Cardiac muscle cell (in vitro differentiated cells and primary cell): ENCODE measurements around the gene SV2B. TPM values are rescaled to one million over a fixed set of nuclear protein-coding genes. Genes with fewer than 3 reads are reported as not detected.

Experiments
- DNase-seq, 2 donors: peaks; one replicate each; pipeline versions ENCODE4 v3.0.0 to v3.0.0-alpha.2; 2010 to 2017; ENCODE audit warnings: low read depth in 1 of 2, low spot score in 1 of 2
- H3K27ac ChIP-seq: fragments of 200-600 bp; sonication (generic); 2 replicates; pipeline ENCODE4 v1.5.1; 2016
- H3K27me3 ChIP-seq: fragments of 200-600 bp; sonication (generic); 2 replicates; pipeline ENCODE4 v1.6.0; 2016; ENCODE audit warnings: control low read depth
- H3K36me3 ChIP-seq: fragments of 200-600 bp; sonication (generic); 2 replicates; pipeline ENCODE4 v1.5.1; 2016; ENCODE audit warnings: control low read depth
- H3K4me1 ChIP-seq: fragments of 200-600 bp; sonication (generic); 2 replicates; pipeline ENCODE4 v1.8.1; 2017; ENCODE audit warnings: low read depth, mild to moderate bottlenecking, mixed run types
- H3K4me3 ChIP-seq: fragments of 200-600 bp; sonication (generic); 2 replicates; pipeline ENCODE4 v1.5.1; 2016; ENCODE audit warnings: mild to moderate bottlenecking
- H3K9me3 ChIP-seq: fragments of 200-600 bp; sonication (generic); 2 replicates; pipeline ENCODE4 v1.5.1; 2017; ENCODE audit warnings: low read depth, mild to moderate bottlenecking, control low read depth
- CTCF ChIP-seq: IDR thresholded peaks from 2 replicates; pipeline ENCODE4 v1.5.1; 2012; ENCODE audit warnings: low read depth, mild to moderate bottlenecking, low read length
- polyA plus RNA-seq: library from polyadenylated mRNA; unstranded; fragments of >200 nt; fragmentation: Nextera tagmentation; extraction: Ambion mirVana; gene quantifications from 2 replicates; pipeline ENCODE4 v1.2.1, GENCODE V29; 2016
- total RNA-seq: library from RNA; depleted of rRNA; stranded (reverse); fragments of >200 nt; gene quantifications from 2 replicates; pipeline ENCODE4 v1.2.3, GENCODE V29; 2016

The SV2B gene
- 0.03 TPM in 1 of 2 replicates, not detected in the other for total RNA-seq
- 0.32 TPM in 1 of 2 replicates, not detected in the other for polyA plus RNA-seq

- H3K27me3 ChIP-seq = peaks cover 82% of the 10 kb centered on the region
- no peaks in the 10 kb centered on the region for H3K9me3 ChIP-seq
- no peaks in the 10 kb centered on the region for H3K36me3 ChIP-seq
- no peaks in the 10 kb centered on the region for H3K4me1 ChIP-seq
- TF ChIP-seq CTCF = no peak
- H3K27ac ChIP-seq = no peak within 1 kb of the TSS
- peak; percentile 30 to 66 for DNase-seq
- peak within 1 kb of the TSS; percentile 28 for H3K4me3 ChIP-seq
Observed at GRCh38 chr15:91099995-91100813, at the start of gene SV2B. Gene SV2B (plus strand): TSS chr15:91100257. CDS start chr15:91226264, 126,007 bp downstream.

- no peak overlapping the region for H3K27ac ChIP-seq
- no peaks in the 10 kb centered on the region for H3K36me3 ChIP-seq
- TF ChIP-seq CTCF = no peak
- H3K4me3 ChIP-seq = no peak overlapping the region
- no peaks in the 10 kb centered on the region for H3K9me3 ChIP-seq
- no peaks in the 10 kb centered on the region for H3K4me1 ChIP-seq
- peaks cover 37% of the 10 kb centered on the region for H3K27me3 ChIP-seq
- DNase-seq = no peak
Observed at GRCh38 chr15:91051248-91051647, 48.8 kb upstream of the SV2B start.

GRCh38 chr15:91054816-91055215, 45.2 kb upstream of the SV2B start:
- Histone ChIP-seq H3K4me3 (no peak overlapping the region), H3K9me3 (no peaks in the 10 kb centered on the region), H3K27ac (no peak overlapping the region), H3K27me3 (peaks cover 58% of the 10 kb centered on the region), H3K36me3 (no peaks in the 10 kb centered on the region), H3K4me1 (no peaks in the 10 kb centered on the region)
- no peak for DNase-seq
- no peak for TF ChIP-seq CTCF

DNA sequence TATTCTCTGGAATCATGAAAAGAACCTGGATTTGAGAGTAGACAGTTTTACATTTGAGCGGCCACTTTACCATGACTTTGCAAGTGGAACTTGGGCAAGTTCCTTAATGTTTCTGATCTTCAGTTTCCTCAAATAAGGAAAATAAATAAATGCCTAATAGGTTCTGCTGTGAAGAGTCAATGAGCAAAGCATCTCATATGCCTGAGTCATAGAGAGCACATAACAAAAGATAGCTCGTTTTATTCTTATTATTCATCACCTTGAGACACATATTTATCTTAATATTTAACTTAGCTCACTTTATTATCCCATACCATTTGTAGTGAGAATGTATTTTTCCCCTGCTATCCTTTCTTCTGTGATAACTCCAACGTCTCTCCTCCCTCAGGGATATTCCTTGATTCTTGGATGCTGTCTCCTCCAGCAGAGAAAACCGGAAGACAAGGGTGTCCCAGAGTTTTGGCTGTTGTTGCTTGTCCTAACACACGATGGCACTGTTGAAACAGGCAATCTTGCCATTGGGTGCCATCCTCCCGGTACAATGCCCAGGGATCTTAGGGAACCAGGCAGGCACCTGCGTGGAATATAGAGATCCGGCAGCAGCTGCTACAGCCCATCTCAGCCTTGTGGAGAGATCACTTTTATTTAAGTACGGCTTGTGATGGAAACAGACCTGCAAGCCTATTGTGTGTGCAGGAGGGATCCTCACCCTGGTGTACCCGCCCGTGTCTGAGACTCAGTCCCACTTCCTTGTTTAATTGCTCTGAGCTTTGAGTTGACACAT, 44.3 kb upstream of the SV2B start:
- Histone ChIP-seq H3K27ac (no peak overlapping the region), H3K36me3 (no peaks in the 10 kb centered on the region), H3K9me3 (no peaks in the 10 kb centered on the region), H3K4me1 (no peaks in the 10 kb centered on the region), H3K27me3 (peaks cover 58% of the 10 kb centered on the region), H3K4me3 (no peak overlapping the region)
- peak; percentile 78 for TF ChIP-seq CTCF
- DNase-seq = peak; percentile 69 to 75

DNA sequence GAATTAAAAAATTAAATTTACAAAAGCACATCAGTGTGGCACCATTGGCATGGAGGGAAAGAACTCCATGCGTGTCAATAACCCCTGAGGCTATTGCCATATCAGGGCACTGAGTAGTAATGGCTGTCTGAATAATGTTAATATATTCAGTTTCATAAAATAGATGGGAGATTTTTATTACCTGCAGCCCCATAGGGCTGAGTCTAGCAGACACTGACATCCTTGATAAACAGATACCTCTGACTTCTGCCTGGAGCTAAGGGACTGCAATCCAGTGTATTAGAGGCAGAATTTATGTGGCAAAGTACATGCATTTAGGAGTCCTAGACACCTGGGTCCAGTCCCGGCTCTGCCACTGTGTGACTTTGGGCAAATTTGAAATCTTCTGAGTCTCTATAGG, 38.8 kb upstream of the SV2B start:
- no peak overlapping the region for H3K27ac ChIP-seq
- no peak for TF ChIP-seq CTCF
- H3K36me3 ChIP-seq = no peaks in the 10 kb centered on the region
- H3K9me3 ChIP-seq = no peaks in the 10 kb centered on the region
- DNase-seq = no peak
- H3K27me3 ChIP-seq = peaks cover 22% of the 10 kb centered on the region
- no peak overlapping the region for H3K4me3 ChIP-seq
- no peaks in the 10 kb centered on the region for H3K4me1 ChIP-seq
